ENCODE results near the gene FLRT1.

GRCh38 chr11:64071849-64072248 is 36.1 kb downstream of the FLRT1 start:
- TF ChIP-seq CTCF (IDR thresholded peaks at IDR 0.05) (no peak), EP300 (IDR thresholded peaks at IDR 0.05) (no peak)
